DOHH2 (cell line): Measurements from ENCODE around the gene OR2F1.

ENCODE experiments used
- EZH2phosphoT487 ChIP-seq: fragments of 200-600 bp; sonication (generic); IDR thresholded peaks from 2 replicates; pipeline ENCODE4 v1.6.1; 2017; ENCODE audit warnings: borderline replicate concordance, mild to moderate bottlenecking, antibody characterized with exemption, low read length, moderate library complexity, mixed read lengths
- TF ChIP-seq, protein P1 (sequence below): fragments of 200-600 bp; sonication (generic); IDR thresholded peaks from one replicate; pipeline ENCODE4 v1.5.1; 2014; ENCODE audit warnings: antibody characterized with exemption, mild to moderate bottlenecking, low read depth, low read length; ENCODE audit not compliant: poor library complexity, severe bottlenecking

GRCh38 chr7:143973870-143974416 lies 19.3 kb downstream of the OR2F1 start:
- TF ChIP-seq, protein P1, sequence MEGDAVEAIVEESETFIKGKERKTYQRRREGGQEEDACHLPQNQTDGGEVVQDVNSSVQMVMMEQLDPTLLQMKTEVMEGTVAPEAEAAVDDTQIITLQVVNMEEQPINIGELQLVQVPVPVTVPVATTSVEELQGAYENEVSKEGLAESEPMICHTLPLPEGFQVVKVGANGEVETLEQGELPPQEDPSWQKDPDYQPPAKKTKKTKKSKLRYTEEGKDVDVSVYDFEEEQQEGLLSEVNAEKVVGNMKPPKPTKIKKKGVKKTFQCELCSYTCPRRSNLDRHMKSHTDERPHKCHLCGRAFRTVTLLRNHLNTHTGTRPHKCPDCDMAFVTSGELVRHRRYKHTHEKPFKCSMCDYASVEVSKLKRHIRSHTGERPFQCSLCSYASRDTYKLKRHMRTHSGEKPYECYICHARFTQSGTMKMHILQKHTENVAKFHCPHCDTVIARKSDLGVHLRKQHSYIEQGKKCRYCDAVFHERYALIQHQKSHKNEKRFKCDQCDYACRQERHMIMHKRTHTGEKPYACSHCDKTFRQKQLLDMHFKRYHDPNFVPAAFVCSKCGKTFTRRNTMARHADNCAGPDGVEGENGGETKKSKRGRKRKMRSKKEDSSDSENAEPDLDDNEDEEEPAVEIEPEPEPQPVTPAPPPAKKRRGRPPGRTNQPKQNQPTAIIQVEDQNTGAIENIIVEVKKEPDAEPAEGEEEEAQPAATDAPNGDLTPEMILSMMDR: no peak
- no peak for TF ChIP-seq EZH2phosphoT487
